Measurements from ENCODE around the gene RALGAPA1. TPM values are rescaled to one million over a fixed set of nuclear protein-coding genes. Genes with fewer than 3 reads are reported as not detected.

RALGAPA1 gene
- total and polyA plus RNA-seq, 2 experiments from 2014 or later, result 19.2 to 41.6 TPM

GRCh38 chr14:35715079-35715478, 94.0 kb downstream of the RALGAPA1 start:
- no peaks in the 10 kb centered on the region for H3K4me1 ChIP-seq (ENCODE audit: insufficient read depth)
- H3K9me2 ChIP-seq (replicated peaks; ENCODE audit: insufficient read depth), result no peaks in the 10 kb centered on the region
- H3K4me3 ChIP-seq, result no peak overlapping the region
- no peaks in the 10 kb centered on the region for H4K20me1 ChIP-seq (ENCODE audit: insufficient read depth, poor library complexity, severe bottlenecking)
- no peaks in the 10 kb centered on the region for H3K36me3 ChIP-seq (replicated peaks; ENCODE audit: insufficient read depth, low read depth)
- TF ChIP-seq EZH2phosphoT487 (IDR thresholded peaks at IDR 0.05; ENCODE audit: low read depth, severe bottlenecking, unreplicated experiment) (no peak), EZH2 (IDR thresholded peaks at IDR 0.05; ENCODE audit: borderline replicate concordance) (no peak)
- TF ChIP-seq, protein P1, sequence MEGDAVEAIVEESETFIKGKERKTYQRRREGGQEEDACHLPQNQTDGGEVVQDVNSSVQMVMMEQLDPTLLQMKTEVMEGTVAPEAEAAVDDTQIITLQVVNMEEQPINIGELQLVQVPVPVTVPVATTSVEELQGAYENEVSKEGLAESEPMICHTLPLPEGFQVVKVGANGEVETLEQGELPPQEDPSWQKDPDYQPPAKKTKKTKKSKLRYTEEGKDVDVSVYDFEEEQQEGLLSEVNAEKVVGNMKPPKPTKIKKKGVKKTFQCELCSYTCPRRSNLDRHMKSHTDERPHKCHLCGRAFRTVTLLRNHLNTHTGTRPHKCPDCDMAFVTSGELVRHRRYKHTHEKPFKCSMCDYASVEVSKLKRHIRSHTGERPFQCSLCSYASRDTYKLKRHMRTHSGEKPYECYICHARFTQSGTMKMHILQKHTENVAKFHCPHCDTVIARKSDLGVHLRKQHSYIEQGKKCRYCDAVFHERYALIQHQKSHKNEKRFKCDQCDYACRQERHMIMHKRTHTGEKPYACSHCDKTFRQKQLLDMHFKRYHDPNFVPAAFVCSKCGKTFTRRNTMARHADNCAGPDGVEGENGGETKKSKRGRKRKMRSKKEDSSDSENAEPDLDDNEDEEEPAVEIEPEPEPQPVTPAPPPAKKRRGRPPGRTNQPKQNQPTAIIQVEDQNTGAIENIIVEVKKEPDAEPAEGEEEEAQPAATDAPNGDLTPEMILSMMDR (IDR thresholded peaks at IDR 0.05; ENCODE audit: poor library complexity), result no peak
- H3K27me3 ChIP-seq, result no peaks in the 10 kb centered on the region
- no peak overlapping the region for H3K4me2 ChIP-seq
- H3K9me3 ChIP-seq (ENCODE audit: low read depth), result no peaks in the 10 kb centered on the region
- no peak for DNase-seq (ENCODE audit: low spot score)
- H2AFZ ChIP-seq, result no peak overlapping the region
- H3K79me2 ChIP-seq, result no peaks in the 10 kb centered on the region
- H3K27ac ChIP-seq, result no peak overlapping the region
- 100% methylated on average over 1 of the region's 1 CpG for WGBS (ENCODE audit: low lambda C conversion rate, missing lambda C conversion rate)

DNA sequence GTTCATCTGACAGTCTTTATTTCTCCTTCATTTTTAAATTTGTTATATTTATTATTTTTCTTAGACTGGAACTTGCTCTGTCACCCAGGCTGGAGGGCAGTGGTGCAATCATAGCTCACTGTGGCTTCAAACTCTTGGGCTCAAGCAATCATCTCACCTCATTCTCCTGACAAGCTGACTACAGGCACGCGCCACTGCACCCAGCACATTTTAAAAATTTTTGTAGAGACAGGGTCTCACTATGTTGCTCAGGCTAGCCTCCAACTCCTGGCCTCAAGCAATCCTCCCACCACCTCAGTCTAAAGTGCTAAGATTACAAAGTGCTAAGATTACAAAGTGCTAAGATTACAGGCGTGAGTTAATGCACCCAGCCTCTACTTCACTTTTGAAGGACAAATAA, 96.6 kb downstream of the RALGAPA1 start:
- no peak overlapping the region for H3K4me3 ChIP-seq
- no peaks in the 10 kb centered on the region for H4K20me1 ChIP-seq (ENCODE audit: insufficient read depth, poor library complexity, severe bottlenecking)
- no peak overlapping the region for H3K4me2 ChIP-seq
- H3K79me2 ChIP-seq, result no peaks in the 10 kb centered on the region
- no peak overlapping the region for H2AFZ ChIP-seq
- no peaks in the 10 kb centered on the region for H3K4me1 ChIP-seq (ENCODE audit: insufficient read depth)
- no peak for DNase-seq (ENCODE audit: low spot score)
- TF ChIP-seq EZH2phosphoT487 (IDR thresholded peaks at IDR 0.05; ENCODE audit: low read depth, severe bottlenecking, unreplicated experiment), result no peak
- TF ChIP-seq, protein P1 (IDR thresholded peaks at IDR 0.05; ENCODE audit: poor library complexity), result no peak
- WGBS (ENCODE audit: low lambda C conversion rate, missing lambda C conversion rate), result 61% methylated on average over 3 of the region's 3 CpGs
- no peak overlapping the region for H3K27ac ChIP-seq
- H3K27me3 ChIP-seq, result no peaks in the 10 kb centered on the region
- H3K36me3 ChIP-seq (replicated peaks; ENCODE audit: insufficient read depth, low read depth), result no peaks in the 10 kb centered on the region
- H3K9me3 ChIP-seq (ENCODE audit: low read depth), result no peaks in the 10 kb centered on the region
- H3K9me2 ChIP-seq (replicated peaks; ENCODE audit: insufficient read depth), result no peaks in the 10 kb centered on the region

- H3K9me3 ChIP-seq (ENCODE audit: low read depth), result no peaks in the 10 kb centered on the region
- H3K4me3 ChIP-seq, result no peak overlapping the region
- 100% methylated on average over 1 of the region's 1 CpG for WGBS (ENCODE audit: low lambda C conversion rate, missing lambda C conversion rate)
- no peaks in the 10 kb centered on the region for H3K79me2 ChIP-seq
- H3K27ac ChIP-seq, result no peak overlapping the region
- H3K9me2 ChIP-seq (replicated peaks; ENCODE audit: insufficient read depth), result no peaks in the 10 kb centered on the region
- no peaks in the 10 kb centered on the region for H3K27me3 ChIP-seq
- H3K4me1 ChIP-seq (ENCODE audit: insufficient read depth), result no peaks in the 10 kb centered on the region
- H3K4me2 ChIP-seq, result no peak overlapping the region
- H2AFZ ChIP-seq, result no peak overlapping the region
- H3K36me3 ChIP-seq (replicated peaks; ENCODE audit: insufficient read depth, low read depth), result no peaks in the 10 kb centered on the region
- H4K20me1 ChIP-seq (ENCODE audit: insufficient read depth, poor library complexity, severe bottlenecking), result no peaks in the 10 kb centered on the region
- DNase-seq (ENCODE audit: low spot score), result no peak
- TF ChIP-seq EZH2phosphoT487 (IDR thresholded peaks at IDR 0.05; ENCODE audit: low read depth, severe bottlenecking, unreplicated experiment) (no peak), EZH2 (IDR thresholded peaks at IDR 0.05; ENCODE audit: borderline replicate concordance) (no peak)
- TF ChIP-seq, protein P1 (IDR thresholded peaks at IDR 0.05; ENCODE audit: poor library complexity), result no peak
Measured at GRCh38 chr14:35708062-35708461, 101.0 kb downstream of the RALGAPA1 start.

- Histone ChIP-seq H3K4me1 (ENCODE audit: insufficient read depth) (no peaks in the 10 kb centered on the region), H3K4me3 (no peak overlapping the region), H3K36me3 (replicated peaks; ENCODE audit: insufficient read depth, low read depth) (no peaks in the 10 kb centered on the region), H3K9me2 (replicated peaks; ENCODE audit: insufficient read depth) (no peaks in the 10 kb centered on the region), H4K20me1 (ENCODE audit: insufficient read depth, poor library complexity, severe bottlenecking) (no peaks in the 10 kb centered on the region), H2AFZ (no peak overlapping the region), H3K9me3 (ENCODE audit: low read depth) (no peaks in the 10 kb centered on the region), H3K27me3 (no peaks in the 10 kb centered on the region), H3K79me2 (no peaks in the 10 kb centered on the region), H3K27ac (no peak overlapping the region), H3K4me2 (no peak overlapping the region)
- DNase-seq (ENCODE audit: low spot score), result no peak
- no peak for TF ChIP-seq EZH2phosphoT487 (IDR thresholded peaks at IDR 0.05; ENCODE audit: low read depth, severe bottlenecking, unreplicated experiment)
- TF ChIP-seq, protein P1 (IDR thresholded peaks at IDR 0.05; ENCODE audit: poor library complexity), result no peak
- TF ChIP-seq EZH2 (IDR thresholded peaks at IDR 0.05; ENCODE audit: borderline replicate concordance), result no peak
- WGBS (ENCODE audit: low lambda C conversion rate, missing lambda C conversion rate), result 100% methylated on average over 2 of the region's 2 CpGs
Measured at GRCh38 chr14:35705636-35706035, 103.5 kb downstream of the RALGAPA1 start.

Data from hepatocyte (in vitro differentiated cells).